GM19397 (cell line): ENCODE results near the gene SNRK.
"Not testable (repeated sequence)": the region's sequence is repeated elsewhere in the genome, so short reads cannot be mapped to it uniquely, and the experiment has no call there.

ENCODE experiments used
- ATAC-seq: cut with Tn5 transposase; IDR thresholded peaks from one replicate; pipeline ENCODE4 v1.9.1; 2021; ENCODE audit warnings: mild to moderate bottlenecking, moderate library complexity; ENCODE audit not compliant: unreplicated experiment

The SNRK gene

DNA sequence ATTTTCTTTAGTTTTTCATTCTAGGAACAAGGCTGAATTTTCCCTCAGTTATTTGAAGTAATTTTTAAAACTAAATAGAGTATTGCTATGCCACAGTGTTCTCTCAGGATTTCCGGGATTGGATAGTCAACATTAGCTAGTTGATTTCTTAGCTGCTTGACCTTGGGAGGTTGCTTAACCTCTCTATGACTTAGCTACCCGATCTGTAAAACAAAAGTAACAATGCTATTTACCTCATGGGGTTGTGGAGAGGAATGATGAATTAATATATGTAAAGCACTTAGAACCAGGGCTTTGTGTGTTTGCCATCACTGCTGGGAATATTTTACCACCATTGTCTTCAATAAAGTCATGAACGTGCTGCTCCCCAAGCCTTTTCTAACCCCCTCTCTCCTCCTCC lies 57.5 kb downstream of the SNRK start:
- no peak for ATAC-seq

DNA sequence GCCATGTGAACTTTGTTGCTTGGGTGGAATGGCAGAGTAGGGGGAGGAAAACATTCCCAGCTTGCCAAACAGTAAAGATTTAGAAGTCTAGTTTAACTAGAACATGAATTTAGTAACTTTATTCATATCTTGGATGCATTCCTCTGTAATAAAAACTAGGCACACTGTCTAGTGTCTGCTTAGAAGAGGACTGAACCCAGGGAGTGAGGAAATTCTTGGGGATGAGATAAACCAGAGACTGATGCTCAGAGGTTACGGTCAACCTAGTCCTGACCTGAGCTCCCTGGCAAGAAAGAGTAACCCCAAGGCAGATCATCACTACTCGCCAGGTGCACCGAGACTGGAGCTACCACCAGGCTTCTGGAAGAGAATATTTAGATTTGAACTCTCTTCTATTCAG lies 58.2 kb downstream of the SNRK start:
- ATAC-seq: no peak

DNA sequence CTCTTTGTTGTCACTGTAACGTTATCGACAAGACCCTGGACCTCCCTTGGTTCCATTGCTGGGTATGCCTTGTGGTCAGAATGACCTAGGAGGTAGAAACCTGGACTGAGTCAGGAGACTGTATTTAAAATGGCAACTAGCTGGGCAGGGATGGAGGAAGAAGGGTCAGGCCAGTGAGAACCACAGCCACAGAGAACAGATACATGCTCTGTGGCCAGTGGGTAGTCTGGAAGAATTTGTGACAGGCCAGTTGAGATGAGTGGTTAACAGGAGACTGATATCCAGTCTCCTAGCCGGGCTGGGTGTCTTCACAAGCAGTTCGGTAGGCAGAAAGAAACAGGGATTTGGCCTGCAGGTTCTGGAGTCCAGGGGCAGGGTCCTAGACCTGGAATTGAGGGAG lies 58.9 kb downstream of the SNRK start:
- ATAC-seq: no peak

DNA sequence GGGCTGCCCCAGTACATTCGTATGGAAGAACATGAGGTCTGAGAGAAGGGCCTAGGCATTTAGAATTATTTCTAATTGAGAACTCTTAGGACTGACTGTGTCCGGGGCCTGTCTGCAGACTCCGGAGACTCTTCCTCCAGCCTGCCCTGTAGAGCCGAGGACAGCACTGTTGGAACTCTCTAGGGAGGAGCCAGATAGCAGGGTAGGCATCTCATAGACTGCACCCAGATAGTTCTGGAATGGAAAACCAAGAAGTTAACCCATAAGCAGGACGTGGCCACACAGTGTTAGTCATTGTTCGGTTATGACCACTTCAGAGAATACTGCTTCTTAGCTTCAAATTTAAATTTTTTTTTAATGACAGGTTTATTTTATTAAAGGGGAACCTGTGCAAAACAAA lies 59.5 kb downstream of the SNRK start:
- ATAC-seq: no peak

DNA sequence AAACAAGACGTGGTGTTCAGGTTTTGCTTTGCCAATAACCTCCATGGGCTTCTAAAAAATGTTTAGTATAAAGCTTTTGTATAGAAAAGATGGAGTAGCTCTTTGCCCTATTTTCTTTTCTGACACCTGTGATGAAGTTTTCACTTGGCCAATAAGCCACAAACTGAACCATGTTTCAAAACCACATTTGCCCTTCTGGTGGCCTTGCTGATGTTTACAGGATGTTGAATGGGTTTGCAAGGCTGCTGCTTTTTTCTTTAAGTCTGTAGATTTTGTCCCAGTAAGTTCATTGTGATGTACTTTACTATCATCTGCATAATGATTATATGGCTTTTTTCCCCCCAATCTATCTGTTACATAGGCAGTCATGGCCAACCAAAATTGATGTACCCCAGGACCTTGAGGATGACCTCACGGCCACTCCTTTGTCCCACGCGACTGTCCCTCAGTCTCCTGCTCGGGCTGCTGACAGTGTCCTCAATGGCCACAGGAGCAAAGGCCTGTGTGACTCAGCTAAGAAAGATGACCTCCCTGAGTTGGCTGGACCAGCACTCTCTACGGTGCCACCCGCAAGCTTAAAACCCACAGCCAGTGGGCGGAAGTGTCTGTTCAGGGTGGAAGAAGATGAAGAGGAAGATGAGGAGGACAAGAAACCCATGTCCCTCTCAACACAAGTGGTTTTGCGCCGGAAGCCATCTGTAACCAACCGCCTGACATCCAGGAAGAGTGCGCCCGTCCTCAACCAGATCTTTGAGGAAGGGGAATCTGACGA lies 60.8 kb downstream of the SNRK start:
- no peak for ATAC-seq

- no peak for ATAC-seq
Measured at GRCh38 chr3:43347774-43348173, 61.4 kb downstream of the SNRK start.

GRCh38 chr3:43348350-43348749 lies 62.0 kb downstream of the SNRK start:
- ATAC-seq: no peak

- no peak for ATAC-seq
Measured at GRCh38 chr3:43348852-43349574, 62.7 kb downstream of the SNRK start.

GRCh38 chr3:43349716-43350115 lies 63.4 kb downstream of the SNRK start:
- no peak for ATAC-seq

DNA sequence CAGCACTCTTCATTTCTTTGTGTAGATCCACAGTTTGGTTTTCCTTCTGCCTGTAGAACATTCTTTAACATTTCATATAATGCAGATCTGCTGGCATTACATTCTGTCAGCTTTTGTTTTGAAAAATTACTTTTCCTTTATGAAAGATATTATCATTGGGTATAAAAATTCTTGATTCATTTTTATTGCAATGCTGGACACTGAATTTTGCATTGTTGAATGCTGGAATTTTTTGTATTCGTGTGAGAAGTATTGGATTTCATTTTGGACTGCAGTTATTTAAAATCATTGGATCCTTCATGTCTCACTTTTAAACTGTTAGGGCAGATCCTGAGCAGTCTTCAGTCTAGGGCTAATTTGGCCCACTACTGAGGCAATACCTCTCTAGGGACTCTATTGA lies 67.1 kb downstream of the SNRK start:
- ATAC-seq: no peak

- ATAC-seq: no peak
Measured at GRCh38 chr3:43353923-43354670, 67.8 kb downstream of the SNRK start.

DNA sequence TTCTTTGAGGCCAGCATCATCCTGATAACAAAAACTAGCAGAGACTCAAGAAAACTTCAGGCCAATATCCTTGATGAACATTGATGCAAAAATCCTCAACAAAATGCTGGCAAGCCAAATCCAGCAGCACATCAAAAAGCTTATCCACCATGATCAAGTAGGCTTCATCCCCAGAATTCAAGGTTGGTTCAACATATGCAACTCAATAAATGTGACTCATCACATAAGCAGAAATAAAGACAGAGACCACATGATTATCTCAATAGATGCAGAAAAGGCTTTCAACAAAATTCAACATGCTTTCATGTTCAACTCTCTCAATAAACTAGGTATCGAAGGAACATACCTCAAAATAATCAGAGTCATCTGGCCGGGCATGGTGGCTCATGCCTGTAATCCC lies 69.7 kb downstream of the SNRK start:
- ATAC-seq: not testable (repeated sequence)

- no peak for ATAC-seq
Measured at GRCh38 chr3:43361077-43361476, 74.7 kb downstream of the SNRK start.

GRCh38 chr3:43362183-43362582 lies 75.8 kb downstream of the SNRK start:
- ATAC-seq: no peak

DNA sequence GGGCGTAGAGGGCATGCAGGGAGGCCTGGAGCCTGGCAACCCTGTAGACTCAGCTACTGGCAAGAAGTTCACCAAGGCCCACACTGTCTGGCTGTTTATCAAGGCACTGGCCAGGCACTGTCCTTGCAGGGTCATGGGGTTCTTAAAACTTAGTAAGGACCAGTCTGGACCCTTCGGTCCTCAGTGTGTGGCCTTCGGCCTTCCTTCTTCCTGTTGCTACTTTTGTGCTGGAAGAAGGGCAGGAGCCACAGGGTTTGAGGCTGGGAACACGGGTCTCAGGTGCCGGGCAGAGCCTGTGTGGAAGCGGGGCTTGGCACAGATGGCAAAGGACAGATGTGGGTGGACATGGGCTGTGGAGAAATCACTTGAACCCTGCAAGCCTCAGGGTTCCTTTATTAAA lies 76.6 kb downstream of the SNRK start:
- no peak for ATAC-seq

DNA sequence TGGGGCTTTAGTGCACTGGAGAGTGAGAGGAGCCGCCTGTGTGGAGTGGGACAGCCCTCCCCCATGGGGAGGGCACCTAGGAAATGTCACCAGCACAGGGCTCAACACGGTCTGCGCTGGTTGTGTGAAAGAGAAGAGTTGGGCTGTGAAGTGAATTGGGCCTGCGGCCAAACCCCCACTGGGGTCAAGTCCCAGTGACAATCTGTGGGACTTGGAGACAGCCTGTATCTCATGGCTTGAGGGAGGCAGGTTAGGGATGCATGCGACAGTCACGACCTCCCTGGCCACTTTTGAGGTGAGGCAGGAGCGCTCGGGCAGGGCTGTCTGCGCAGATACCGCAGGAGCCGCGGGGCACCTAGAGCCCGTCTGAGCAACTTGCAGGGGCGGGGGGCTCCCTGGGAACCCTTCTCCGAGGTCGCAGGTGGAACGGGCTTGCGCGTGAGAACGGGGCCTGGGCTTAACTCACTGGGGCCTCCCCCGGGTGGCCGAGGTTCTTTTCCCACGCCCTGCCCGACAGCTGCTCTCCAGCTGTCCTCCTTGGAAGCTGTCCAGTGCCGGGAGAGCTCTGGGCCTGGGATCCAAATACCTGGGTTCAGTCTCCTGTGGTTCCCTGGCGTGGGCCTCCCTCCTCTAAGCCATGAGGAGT lies 77.4 kb downstream of the SNRK start:
- no peak for ATAC-seq

GRCh38 chr3:43364494-43364893 lies 78.2 kb downstream of the SNRK start:
- ATAC-seq: no peak

GRCh38 chr3:43364926-43365325 lies 78.6 kb downstream of the SNRK start:
- ATAC-seq: no peak

DNA sequence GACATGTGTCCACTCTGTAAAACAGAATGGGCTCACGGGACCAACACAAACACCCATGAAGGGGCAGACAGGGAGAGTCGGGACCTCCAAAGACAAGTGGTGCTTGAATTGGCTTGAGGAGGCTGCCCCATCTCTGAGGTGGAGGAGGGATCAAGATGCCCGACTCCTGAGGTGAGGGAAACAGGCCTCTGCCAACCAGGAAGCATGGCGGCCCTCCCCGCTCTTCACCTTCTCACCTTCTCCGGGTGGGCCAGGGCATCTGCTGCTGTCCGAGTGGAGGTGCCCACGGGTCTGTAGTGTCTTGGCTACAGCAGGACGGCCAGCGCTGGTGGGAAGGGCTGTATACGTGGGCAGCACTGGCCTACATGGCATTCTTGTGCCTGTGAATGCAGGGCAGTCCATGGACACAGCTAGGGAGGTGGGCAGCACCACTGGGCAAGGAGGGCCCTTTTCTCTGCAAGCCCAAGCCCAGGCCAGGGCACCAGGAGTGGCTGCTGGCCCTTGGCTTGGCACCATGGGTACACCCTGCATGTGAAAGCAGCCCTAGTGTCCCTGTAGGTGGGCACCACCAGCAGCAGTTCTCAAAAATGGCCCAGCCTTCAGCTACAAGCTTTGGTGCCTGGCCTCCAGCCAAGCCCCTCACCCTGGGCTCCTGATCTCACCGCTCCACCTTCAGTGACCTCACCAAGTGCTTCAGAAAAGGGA lies 79.4 kb downstream of the SNRK start:
- ATAC-seq: no peak

DNA sequence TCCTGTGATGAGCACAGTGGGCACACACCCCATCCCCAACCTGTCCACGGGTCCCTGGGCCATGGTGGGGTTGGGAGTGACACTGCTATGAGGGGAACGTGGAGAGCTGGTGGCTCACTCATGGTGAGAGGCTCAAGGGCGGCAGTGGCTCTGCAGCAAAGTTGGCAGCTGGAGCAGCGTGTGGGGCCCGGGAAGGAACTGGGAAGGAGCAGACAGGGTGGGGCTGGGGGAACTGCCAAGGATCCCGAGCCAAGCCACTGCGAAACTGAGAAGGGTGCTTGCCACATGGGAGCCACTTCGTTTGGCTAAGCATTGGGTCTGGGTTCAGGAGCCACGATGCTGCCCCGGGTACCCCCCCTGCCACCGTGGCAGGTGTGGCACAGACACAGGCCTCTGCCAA lies 80.1 kb downstream of the SNRK start:
- no peak for ATAC-seq

- ATAC-seq: no peak
Measured at GRCh38 chr3:43366885-43367284, 80.5 kb downstream of the SNRK start.
